ENCODE data around the gene COMMD6. TPM values are rescaled to one million over a fixed set of nuclear protein-coding genes. Genes with fewer than 3 reads are reported as not detected.

The COMMD6 gene
- total and polyA plus RNA-seq, 10 donors: 83.6 to 334 (median 152) TPM

- Histone ChIP-seq H3K4me3 (no peak overlapping the region), H3K27ac (no peak overlapping the region), H3K4me1 (peaks cover 0 to 9% (median 8%) of the 10 kb centered on the region in 6 donors), H3K9me3 (no peaks in the 10 kb centered on the region), H3K27me3 (replicated peaks in 1 of 7) (no peaks in the 10 kb centered on the region), H3K36me3 (no peaks in the 10 kb centered on the region)
- intact Hi-C loops (cut with DNase I; ENCODE audit: low total_unique reads): loop anchor here (10.0 kb wide), 1 partner anchor 170 kb away; no protein-coding TSS in a partner anchor
- peak in 1 of 3 donors; percentile 30 for TF ChIP-seq POLR2AphosphoS5 (IDR thresholded peaks at IDR 0.05)
- TF ChIP-seq CTCF (IDR thresholded peaks at IDR 0.05 in 8 of 11, conservative IDR thresholded peaks at IDR 0.05 in 3 of 11): no peak
- TF ChIP-seq POLR2A (IDR thresholded peaks at IDR 0.05): no peak
- no peak for DNase-seq
- 83 to 89% (median 85%) methylated on average over 10 of the region's 10 CpGs for WGBS, 5 donors
These were observed 7.2 kb upstream of the COMMD6 start for GRCh38 chr13:75544681-75545330.

GRCh38 chr13:75541961-75542360 lies 4.3 kb upstream of the COMMD6 start:
- no peaks in the 10 kb centered on the region for H3K27me3 ChIP-seq (replicated peaks in 1 of 7)
- no peak overlapping the region for H3K4me3 ChIP-seq
- peaks cover 4 to 15% (median 10%) of the 10 kb centered on the region in 6 donors for H3K4me1 ChIP-seq
- no peak for TF ChIP-seq POLR2AphosphoS5 (IDR thresholded peaks at IDR 0.05)
- intact Hi-C loops (cut with DNase I; ENCODE audit: low total_unique reads): loop anchor here (10.0 kb wide), 1 partner anchor 167 kb away; no protein-coding TSS in a partner anchor
- H3K36me3 ChIP-seq: no peaks in the 10 kb centered on the region
- H3K9me3 ChIP-seq: no peaks in the 10 kb centered on the region
- 84 to 100% (median 92%) methylated on average over 1 of the region's 1 CpG for WGBS, 5 donors
- no peak overlapping the region for H3K27ac ChIP-seq
- no peak for DNase-seq

GRCh38 chr13:75541287-75541686 lies 3.6 kb upstream of the COMMD6 start:
- Histone ChIP-seq H3K9me3 (no peaks in the 10 kb centered on the region), H3K4me1 (peaks cover 10 to 22% (median 16%) of the 10 kb centered on the region in 6 donors), H3K36me3 (no peaks in the 10 kb centered on the region), H3K4me3 (no peak overlapping the region), H3K27ac (no peak overlapping the region), H3K27me3 (replicated peaks in 1 of 7) (no peaks in the 10 kb centered on the region)
- no peak for DNase-seq
- WGBS, 5 donors: 54 to 70% (median 59%) methylated on average over 4 of the region's 4 CpGs
- intact Hi-C loops (cut with DNase I; ENCODE audit: low total_unique reads): loop anchor here (10.0 kb wide), 1 partner anchor 166 kb away; no protein-coding TSS in a partner anchor
- no peak for TF ChIP-seq POLR2AphosphoS5 (IDR thresholded peaks at IDR 0.05)
- no peak for TF ChIP-seq POLR2A (IDR thresholded peaks at IDR 0.05)
- no peak for TF ChIP-seq CTCF (IDR thresholded peaks at IDR 0.05 in 8 of 11, conservative IDR thresholded peaks at IDR 0.05 in 3 of 11)

- Histone ChIP-seq H3K36me3 (peaks cover 0 to 34% (median 2%) of the 10 kb centered on the region in 6 donors), H3K27ac (no peak overlapping the region), H3K4me3 (no peak overlapping the region), H3K9me3 (no peaks in the 10 kb centered on the region), H3K27me3 (replicated peaks in 1 of 7) (no peaks in the 10 kb centered on the region), H3K4me1 (peaks cover 15 to 69% (median 37%) of the 10 kb centered on the region in 6 donors)
- intact Hi-C loops (cut with DNase I; ENCODE audit: low total_unique reads): no loop called here
- TF ChIP-seq POLR2AphosphoS5 (IDR thresholded peaks at IDR 0.05) (no peak), CTCF (IDR thresholded peaks at IDR 0.05 in 8 of 11, conservative IDR thresholded peaks at IDR 0.05 in 3 of 11) (no peak), POLR2A (IDR thresholded peaks at IDR 0.05) (no peak)
- no peak for DNase-seq
- 95 to 100% (median 97%) methylated on average over 1 of the region's 1 CpG for WGBS, 5 donors
These were observed 3.8 kb downstream of the COMMD6 start for GRCh38 chr13:75533861-75534260.
